SU-DHL-6 (cell line): ENCODE data around the gene DPYSL4.

Experiments
- H2AFZ ChIP-seq: fragments of 200-600 bp; sonication (generic); 2 replicates; pipeline ENCODE4 v1.6.1; 2014; ENCODE audit warnings: low read depth, mild to moderate bottlenecking, moderate library complexity, mixed read lengths, antibody characterized with exemption, low read length; ENCODE audit not compliant: severe bottlenecking
- H3F3A ChIP-seq: fragments of 200-600 bp; shearing (Covaris generic); 2 replicates; pipeline ENCODE4 v1.6.0; 2016; ENCODE audit warnings: antibody characterized with exemption, mild to moderate bottlenecking; ENCODE audit not compliant: insufficient read depth
- H3K27ac ChIP-seq: fragments of 200-600 bp; sonication (generic); 2 replicates; pipeline ENCODE4 v1.5.1; 2016; ENCODE audit warnings: low read depth, mild to moderate bottlenecking, low read length, moderate library complexity, mixed read lengths
- H3K27me3 ChIP-seq: fragments of 200-600 bp; sonication (generic), shearing (Covaris generic); 2 replicates; pipeline ENCODE4 v1.6.0; 2014; ENCODE audit warnings: mild to moderate bottlenecking, low read length
- H3K36me3 ChIP-seq: fragments of 200-600 bp; sonication (generic); 2 replicates; pipeline ENCODE4 v1.6.1; 2014; ENCODE audit warnings: mild to moderate bottlenecking, low read length, mixed read lengths
- H3K4me2 ChIP-seq: fragments of 300-600, 200-600 bp; shearing (Covaris generic), sonication (generic); 2 replicates; pipeline ENCODE4 v1.6.0; 2014; ENCODE audit warnings: low read length, low read depth, mild to moderate bottlenecking; ENCODE audit not compliant: poor library complexity, severe bottlenecking
- H3K4me3 ChIP-seq: fragments of 200-600 bp; sonication (generic); 2 replicates; pipeline ENCODE4 v1.5.1; 2014; ENCODE audit warnings: antibody characterized with exemption, low read length, mild to moderate bottlenecking, mixed read lengths; ENCODE audit not compliant: insufficient read depth, poor library complexity, severe bottlenecking
- H3K79me2 ChIP-seq: fragments of 200-600 bp; sonication (generic); 2 replicates; pipeline ENCODE4 v1.6.1; 2014; ENCODE audit warnings: mild to moderate bottlenecking, low read length, moderate library complexity; ENCODE audit not compliant: insufficient read depth
- H3K9ac ChIP-seq: fragments of 200-600 bp; sonication (generic); 2 replicates; pipeline ENCODE4 v1.7.0; 2014; ENCODE audit warnings: mild to moderate bottlenecking, low read length
- H3K9me2 ChIP-seq: fragments of 200-600 bp; sonication (generic); replicated peaks from 2 replicates; pipeline ENCODE4 v1.6.1; 2014; ENCODE audit warnings: low read length; ENCODE audit not compliant: insufficient read depth
- H3K9me3 ChIP-seq: fragments of 200-600 bp; sonication (generic); 2 replicates; pipeline ENCODE4 v1.6.1; 2014; ENCODE audit warnings: low read length, mixed read lengths; ENCODE audit not compliant: insufficient read depth
- H4K20me1 ChIP-seq: fragments of 200-600 bp; sonication (generic); 2 replicates; pipeline ENCODE4 v1.6.1; 2014; ENCODE audit warnings: low read depth, mild to moderate bottlenecking, antibody characterized with exemption, low read length, moderate library complexity, mixed read lengths
- CTCF ChIP-seq: fragments of 200-600 bp; sonication (generic); IDR thresholded peaks from one replicate; pipeline ENCODE4 v1.5.1; 2017; ENCODE audit warnings: antibody characterized with exemption, mild to moderate bottlenecking, low read length, moderate library complexity; ENCODE audit not compliant: insufficient read depth, poor library complexity, severe bottlenecking
- EZH2phosphoT487 ChIP-seq: fragments of 200-600 bp; sonication (generic), shearing (Covaris generic); conservative IDR thresholded peaks from 2 replicates; pipeline ENCODE4 v1.6.1; 2018; ENCODE audit warnings: mild to moderate bottlenecking, antibody characterized with exemption, low read length, moderate library complexity, mixed read lengths

DPYSL4 gene

GRCh38 chr10:132150777-132151176 lies 36.0 kb upstream of the DPYSL4 start:
- H3K27me3 ChIP-seq = no peaks in the 10 kb centered on the region
- no peaks in the 10 kb centered on the region for H3K9me2 ChIP-seq
- H2AFZ ChIP-seq = no peak overlapping the region
- H3F3A ChIP-seq = no peaks in the 10 kb centered on the region
- TF ChIP-seq CTCF = no peak
- no peak for TF ChIP-seq EZH2phosphoT487
- H3K4me2 ChIP-seq = no peak overlapping the region
- no peaks in the 10 kb centered on the region for H3K79me2 ChIP-seq
- no peak overlapping the region for H3K9ac ChIP-seq
- H4K20me1 ChIP-seq = no peaks in the 10 kb centered on the region
- no peaks in the 10 kb centered on the region for H3K9me3 ChIP-seq
- no peak overlapping the region for H3K4me3 ChIP-seq
- no peak overlapping the region for H3K27ac ChIP-seq
- no peaks in the 10 kb centered on the region for H3K36me3 ChIP-seq

- Histone ChIP-seq H3K9me2 (no peaks in the 10 kb centered on the region), H3F3A (no peaks in the 10 kb centered on the region), H3K27ac (no peak overlapping the region), H3K27me3 (no peaks in the 10 kb centered on the region), H3K9me3 (no peaks in the 10 kb centered on the region), H3K4me3 (no peak overlapping the region), H3K9ac (no peak overlapping the region), H4K20me1 (no peaks in the 10 kb centered on the region), H3K36me3 (no peaks in the 10 kb centered on the region), H3K4me2 (no peak overlapping the region), H3K79me2 (no peaks in the 10 kb centered on the region), H2AFZ (no peak overlapping the region)
- TF ChIP-seq CTCF = no peak
- TF ChIP-seq EZH2phosphoT487 = no peak
Measured at GRCh38 chr10:132151286-132151950, 35.3 kb upstream of the DPYSL4 start.

DNA sequence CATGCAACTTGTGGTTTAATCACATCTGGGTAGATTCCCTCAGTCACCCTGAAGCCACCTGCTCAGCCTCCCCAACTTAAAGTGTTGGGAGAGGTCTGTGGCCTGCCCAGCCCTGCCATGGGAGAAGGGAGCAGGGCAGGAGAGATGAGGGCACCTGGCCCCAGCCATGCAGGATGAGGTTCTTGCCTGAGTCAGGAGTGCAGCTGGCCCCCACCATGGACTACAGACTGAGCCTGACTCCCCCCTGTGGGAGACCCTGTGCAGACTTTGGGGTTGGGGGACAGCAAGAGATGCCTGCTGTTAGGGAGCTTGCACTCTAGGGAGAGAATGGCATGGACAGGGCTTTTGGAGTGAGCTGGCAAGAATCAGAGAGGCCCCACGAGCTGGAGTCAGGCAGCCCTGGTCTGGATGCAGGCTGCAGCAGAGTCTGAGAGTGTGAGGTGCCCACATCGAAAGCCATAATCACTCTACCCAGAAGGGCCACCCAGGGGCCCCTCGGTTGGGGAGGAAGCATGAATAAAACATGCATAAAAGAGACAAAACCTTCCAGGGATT lies 34.7 kb upstream of the DPYSL4 start:
- TF ChIP-seq CTCF (no peak), EZH2phosphoT487 (no peak)
- no peaks in the 10 kb centered on the region for H3K36me3 ChIP-seq
- H3K9ac ChIP-seq = no peak overlapping the region
- no peaks in the 10 kb centered on the region for H3K9me2 ChIP-seq
- H3K9me3 ChIP-seq = no peaks in the 10 kb centered on the region
- H2AFZ ChIP-seq = no peak overlapping the region
- no peak overlapping the region for H3K4me3 ChIP-seq
- H3F3A ChIP-seq = no peaks in the 10 kb centered on the region
- no peaks in the 10 kb centered on the region for H3K79me2 ChIP-seq
- H3K27ac ChIP-seq = no peak overlapping the region
- H4K20me1 ChIP-seq = no peaks in the 10 kb centered on the region
- H3K27me3 ChIP-seq = no peaks in the 10 kb centered on the region
- no peak overlapping the region for H3K4me2 ChIP-seq
